Measurements from ENCODE around the gene ALK.
A peak's percentile ranks its signal among the peaks of the same experiment; 100 is the strongest.

The ALK gene

DNA sequence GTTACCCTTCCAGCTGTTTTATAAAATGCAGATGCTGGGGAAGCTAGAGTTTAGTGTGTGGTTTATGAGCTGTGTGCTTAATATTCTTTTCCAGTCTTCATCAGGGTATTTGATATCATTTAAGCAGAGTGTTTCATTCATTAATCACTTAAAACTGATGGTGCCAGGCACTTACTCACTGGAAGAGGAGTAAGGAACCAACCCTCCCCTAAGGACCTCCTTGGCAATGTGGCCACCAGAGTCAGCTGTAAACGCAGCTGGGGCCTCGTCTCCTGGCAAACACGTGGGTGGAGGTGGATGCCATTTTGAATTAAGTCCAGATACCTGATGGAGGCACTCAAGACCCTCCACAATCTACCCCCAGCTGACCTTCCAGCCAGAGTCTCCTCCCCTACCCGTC, 474.5 kb downstream of the ALK start:
- Histone ChIP-seq H3K4me1 (ENCODE audit: control insufficient read depth, insufficient read depth, low read length) (peaks cover 20% of the 10 kb centered on the region), H3K27ac (ENCODE audit: extremely low read depth, low read depth, low read length) (no peak overlapping the region), H3K9me3 (ENCODE audit: control insufficient read depth, insufficient read depth, low read depth, low read length) (no peaks in the 10 kb centered on the region), H3K4me3 (ENCODE audit: low read depth, low read length) (no peak overlapping the region), H3K36me3 (ENCODE audit: control insufficient read depth in 2 of 2, insufficient read depth in 1 of 2, low read length in 2 of 2) (no peaks in the 10 kb centered on the region)
- TF ChIP-seq ZNF501 (tag by site-specific recombination; IDR thresholded peaks at IDR 0.05) (no peak), ZNF792 (tag by site-specific recombination; IDR thresholded peaks at IDR 0.05) (no peak), GLI2 (tag by site-specific recombination; IDR thresholded peaks at IDR 0.05; ENCODE audit: borderline replicate concordance, low read depth) (no peak), KLF7 (tag by site-specific recombination; IDR thresholded peaks at IDR 0.05; ENCODE audit: borderline replicate concordance) (no peak), ZNF140 (tag by site-specific recombination; IDR thresholded peaks at IDR 0.05) (no peak), ZNF133 (tag by site-specific recombination; IDR thresholded peaks at IDR 0.05) (no peak)
- ChIA-PET POLR2A (no interaction called here), CTCF (interaction anchor here (0.9 kb wide), 1 partner anchor 16 kb away, joined by 3 read pairs; no protein-coding TSS in a partner anchor)

DNA sequence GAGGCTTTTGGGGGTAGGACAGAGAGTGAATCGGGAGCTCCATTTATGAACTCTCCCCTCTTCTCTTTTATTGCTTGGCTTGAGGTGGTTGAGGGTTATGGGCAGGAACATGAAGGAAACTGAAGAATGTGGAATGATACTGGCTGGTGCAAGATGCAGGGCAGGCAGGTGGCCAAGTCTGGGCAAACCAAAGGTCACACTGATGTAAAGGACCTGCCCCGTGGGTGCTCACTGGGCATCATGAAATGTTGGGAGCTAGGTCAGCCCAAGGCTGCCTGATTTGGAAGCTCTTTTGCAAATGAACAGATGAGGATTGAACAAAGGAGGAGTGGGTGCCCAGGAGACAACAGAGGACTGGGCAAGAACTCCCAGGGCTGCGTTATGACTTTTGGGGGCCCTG, 477.2 kb downstream of the ALK start:
- TF ChIP-seq KLF8 (tag by site-specific recombination; IDR thresholded peaks at IDR 0.05) (no peak), ZNF114 (tag by site-specific recombination; IDR thresholded peaks at IDR 0.05) (no peak), EGR2 (tag by site-specific recombination; IDR thresholded peaks at IDR 0.05; ENCODE audit: low read depth) (no peak), ZNF776 (tag by site-specific recombination; IDR thresholded peaks at IDR 0.05; ENCODE audit: borderline replicate concordance) (no peak), ZNF768 (tag by site-specific recombination; IDR thresholded peaks at IDR 0.05) (no peak), ZIC2 (tag by site-specific recombination; IDR thresholded peaks at IDR 0.05) (no peak)
- Histone ChIP-seq H3K4me1 (ENCODE audit: control insufficient read depth, insufficient read depth, low read length) (peaks cover 12% of the 10 kb centered on the region), H3K36me3 (ENCODE audit: control insufficient read depth in 2 of 2, insufficient read depth in 1 of 2, low read length in 2 of 2) (no peaks in the 10 kb centered on the region), H3K27ac (ENCODE audit: extremely low read depth, low read depth, low read length) (no peak overlapping the region), H3K9me3 (ENCODE audit: control insufficient read depth, insufficient read depth, low read depth, low read length) (no peaks in the 10 kb centered on the region), H3K4me3 (ENCODE audit: low read depth, low read length) (no peak overlapping the region)
- ChIA-PET CTCF (interaction anchor here (0.6 kb wide), 1 partner anchor 581 kb away, joined by 3 read pairs; no protein-coding TSS in a partner anchor), POLR2A (no interaction called here)

GRCh38 chr2:29443627-29444026, 477.8 kb downstream of the ALK start:
- TF ChIP-seq TCF7L2 (IDR thresholded peaks at IDR 0.05; ENCODE audit: borderline replicate concordance, low read depth, low read length) = peak; percentile 26; the same call in 1 of the 2 replicates
- no peak for TF ChIP-seq ZNF580 (tag by site-specific recombination; IDR thresholded peaks at IDR 0.05)
- H3K4me1 ChIP-seq (ENCODE audit: control insufficient read depth, insufficient read depth, low read length) = peaks cover 12% of the 10 kb centered on the region
- ChIA-PET CTCF (interaction anchor here (0.7 kb wide), 1 partner anchor 134 kb away, joined by 3 read pairs; no protein-coding TSS in a partner anchor), POLR2A (no interaction called here)
- no peaks in the 10 kb centered on the region for H3K9me3 ChIP-seq (ENCODE audit: control insufficient read depth, insufficient read depth, low read depth, low read length)
- no peaks in the 10 kb centered on the region for H3K36me3 ChIP-seq (ENCODE audit: control insufficient read depth in 2 of 2, insufficient read depth in 1 of 2, low read length in 2 of 2)
- H3K4me3 ChIP-seq (ENCODE audit: low read depth, low read length) = no peak overlapping the region
- peak overlapping the region; percentile 37; the same call in 1 of the 2 replicates for H3K27ac ChIP-seq (ENCODE audit: extremely low read depth, low read depth, low read length)

DNA sequence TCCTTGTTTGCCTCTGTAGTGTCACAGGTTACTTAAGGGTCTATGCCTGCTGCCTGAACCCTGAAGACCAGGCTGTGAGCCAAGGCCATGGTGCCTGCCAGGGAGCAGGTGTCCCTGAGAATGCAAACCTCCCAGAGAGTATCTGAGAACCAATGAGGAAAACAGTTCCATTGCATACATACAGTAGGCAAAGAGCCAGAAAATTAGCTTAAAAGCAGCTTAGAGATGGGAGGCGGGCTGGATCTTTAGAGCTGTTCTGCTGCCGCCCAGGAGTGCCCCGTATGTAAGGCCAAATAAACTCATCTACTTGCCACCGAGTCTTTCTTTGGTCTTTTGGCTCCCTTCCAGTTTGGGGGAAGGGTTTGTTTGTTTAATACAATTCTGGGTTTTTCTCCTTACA, 478.2 kb downstream of the ALK start:
- POLR2A ChIA-PET = no interaction called here
- CTCF ChIA-PET = interaction anchor here (0.7 kb wide), 1 partner anchor 134 kb away, joined by 3 read pairs; no protein-coding TSS in a partner anchor
- TF ChIP-seq ELK4 (IDR thresholded peaks at IDR 0.05; ENCODE audit: borderline replicate concordance, low read depth, low read length) (no peak), YY2 (tag by site-specific recombination; IDR thresholded peaks at IDR 0.05) (no peak), ZNF791 (tag by site-specific recombination; IDR thresholded peaks at IDR 0.05) (no peak)
- TF ChIP-seq, protein P1, sequence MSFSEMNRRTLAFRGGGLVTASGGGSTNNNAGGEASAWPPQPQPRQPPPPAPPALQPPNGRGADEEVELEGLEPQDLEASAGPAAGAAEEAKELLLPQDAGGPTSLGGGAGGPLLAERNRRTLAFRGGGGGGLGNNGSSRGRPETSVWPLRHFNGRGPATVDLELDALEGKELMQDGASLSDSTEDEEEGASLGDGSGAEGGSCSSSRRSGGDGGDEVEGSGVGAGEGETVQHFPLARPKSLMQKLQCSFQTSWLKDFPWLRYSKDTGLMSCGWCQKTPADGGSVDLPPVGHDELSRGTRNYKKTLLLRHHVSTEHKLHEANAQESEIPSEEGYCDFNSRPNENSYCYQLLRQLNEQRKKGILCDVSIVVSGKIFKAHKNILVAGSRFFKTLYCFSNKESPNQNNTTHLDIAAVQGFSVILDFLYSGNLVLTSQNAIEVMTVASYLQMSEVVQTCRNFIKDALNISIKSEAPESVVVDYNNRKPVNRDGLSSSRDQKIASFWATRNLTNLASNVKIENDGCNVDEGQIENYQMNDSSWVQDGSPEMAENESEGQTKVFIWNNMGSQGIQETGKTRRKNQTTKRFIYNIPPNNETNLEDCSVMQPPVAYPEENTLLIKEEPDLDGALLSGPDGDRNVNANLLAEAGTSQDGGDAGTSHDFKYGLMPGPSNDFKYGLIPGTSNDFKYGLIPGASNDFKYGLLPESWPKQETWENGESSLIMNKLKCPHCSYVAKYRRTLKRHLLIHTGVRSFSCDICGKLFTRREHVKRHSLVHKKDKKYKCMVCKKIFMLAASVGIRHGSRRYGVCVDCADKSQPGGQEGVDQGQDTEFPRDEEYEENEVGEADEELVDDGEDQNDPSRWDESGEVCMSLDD (tag by site-specific recombination; IDR thresholded peaks at IDR 0.05) = no peak
- peak overlapping the region; percentile 37; the same call in 1 of the 2 replicates for H3K27ac ChIP-seq (ENCODE audit: extremely low read depth, low read depth, low read length)
- peaks cover 12% of the 10 kb centered on the region for H3K4me1 ChIP-seq (ENCODE audit: control insufficient read depth, insufficient read depth, low read length)
- no peaks in the 10 kb centered on the region for H3K36me3 ChIP-seq (ENCODE audit: control insufficient read depth in 2 of 2, insufficient read depth in 1 of 2, low read length in 2 of 2)
- no peaks in the 10 kb centered on the region for H3K9me3 ChIP-seq (ENCODE audit: control insufficient read depth, insufficient read depth, low read depth, low read length)
- no peak overlapping the region for H3K4me3 ChIP-seq (ENCODE audit: low read depth, low read length)

Data from HEK293 (cell line).